Transverse colon (tissue), 4 donors: ENCODE data around the gene ASB10. TPM values are rescaled to one million over a fixed set of nuclear protein-coding genes. Genes with fewer than 3 reads are reported as not detected.

Source experiments
- DNase-seq: peaks from one replicate; pipeline ENCODE4 v3.0.0-alpha.2; 2019
- H3K27ac ChIP-seq, 4 donors: fragments of 200-600 bp; sonication (generic); 2 replicates each; pipeline ENCODE4 v1.5.1; 2016 to 2018; ENCODE audit warnings: inconsistent platforms in 4 of 4
- H3K27me3 ChIP-seq: fragments of 200-600 bp; sonication (generic); 2 replicates; pipeline ENCODE4 v1.5.1; 2017; ENCODE audit warnings: inconsistent platforms
- H3K36me3 ChIP-seq, 4 donors: fragments of 200-600 bp; sonication (generic); 2 replicates each; pipeline ENCODE4 v1.5.1; 2017 to 2019; ENCODE audit warnings: inconsistent platforms in 4 of 4
- H3K4me1 ChIP-seq, 4 donors: fragments of 200-600 bp; sonication (generic); 2 replicates each; pipeline ENCODE4 v1.5.1; 2017 to 2020; ENCODE audit warnings: inconsistent platforms in 4 of 4
- H3K4me3 ChIP-seq, 4 donors: fragments of 200-600 bp; sonication (generic); 1 replicate in 1 of 4; 2 replicates in 3 of 4; pipeline versions ENCODE4 v1.5.1 to v1.6.1; 2017 to 2019; ENCODE audit warnings: inconsistent platforms in 4 of 4
- H3K9me3 ChIP-seq, 2 donors: fragments of 200-600 bp; sonication (generic); 2 replicates each; pipeline ENCODE4 v1.5.1; 2017 to 2019; ENCODE audit warnings: inconsistent platforms in 2 of 2
- CTCF ChIP-seq, 5 experiments: fragments of 200-600 bp in 3 of 5; fragments of 450-650 bp in 2 of 5; sonication (generic) in 3 of 5; IDR thresholded peaks; 1 replicate in 2 of 5; 2 replicates in 3 of 5; pipeline ENCODE4 v1.5.1; 2016 to 2017; ENCODE audit warnings: antibody characterized with exemption in 5 of 5, inconsistent platforms in 3 of 5, mild to moderate bottlenecking in 2 of 5, moderate library complexity in 1 of 5
- EP300 ChIP-seq: sonication (generic); formaldehyde crosslinking; IDR thresholded peaks from one replicate; pipeline ENCODE4 v1.6.1; 2017; ENCODE audit warnings: antibody characterized with exemption, low read depth
- POLR2A ChIP-seq: fragments of 450-650 bp; IDR thresholded peaks from one replicate; pipeline ENCODE4 v1.6.1; 2016; ENCODE audit warnings: antibody characterized with exemption, mild to moderate bottlenecking, moderate library complexity
- POLR2AphosphoS5 ChIP-seq, 3 donors: sonication (generic); formaldehyde crosslinking; IDR thresholded peaks; one replicate each; pipeline ENCODE4 v1.6.1; 2016; ENCODE audit warnings: antibody characterized with exemption in 3 of 3
- WGBS, 2 donors: methylation state at CpG; one replicate each; pipeline ENCODE4 v1.1.5; 2018; ENCODE audit warnings: low coverage in 1 of 2; 5-methylcytosine and 5-hydroxymethylcytosine counted together
- in situ Hi-C, 4 donors: fragments of 200-750 bp; cut with MboI; loops; one replicate each; pipeline versions ENCODE4 v1.15.0 to v1.15.1; 2017; ENCODE audit warnings: low sequenced_read_pairs in 3 of 4, low pct_ligation_motif_present in 1 of 4, low pct_unique_long_range_greater_than_20kb in 1 of 4
- intact Hi-C: fragments of 100-400 bp; cut with DNase I; formaldehyde crosslinking; loops from one replicate; pipeline ENCODE4 v1.15.1; 2023; ENCODE audit warnings: low total_unique reads
- total RNA-seq, 4 donors: library from RNA; depleted of rRNA; stranded (reverse); fragments of >200 nt; gene quantifications; one replicate each; pipeline ENCODE4 v1.1.0, GENCODE V29; 2016

Gene ASB10
- total RNA-seq, 4 donors from 2014 or later, result not detected

- in situ Hi-C loops, result no loop called here
- H3K27ac ChIP-seq, result no peak overlapping the region
- intact Hi-C loops, result no loop called here
- 88 to 91% methylated on average over 7 to 22 of the region's 22 CpGs for WGBS, 2 donors
- no peak for TF ChIP-seq CTCF (IDR thresholded peaks at IDR 0.05)
- peaks cover 0 to 20% (median 9%) of the 10 kb centered on the region in 4 donors for H3K36me3 ChIP-seq
- H3K4me1 ChIP-seq, result no peaks in the 10 kb centered on the region
- no peak overlapping the region for H3K4me3 ChIP-seq
- no peak for DNase-seq
- H3K9me3 ChIP-seq, result no peaks in the 10 kb centered on the region
- H3K27me3 ChIP-seq, result no peaks in the 10 kb centered on the region
Measured at GRCh38 chr7:151137076-151137675, 49.9 kb downstream of the ASB10 start.

GRCh38 chr7:151135866-151136843 is 50.9 kb downstream of the ASB10 start:
- H3K27ac ChIP-seq, result no peak overlapping the region
- in situ Hi-C loops (no loop called here), intact Hi-C loops (no loop called here)
- no peaks in the 10 kb centered on the region for H3K27me3 ChIP-seq
- TF ChIP-seq POLR2A (no peak), CTCF (IDR thresholded peaks at IDR 0.05) (no peak), POLR2AphosphoS5 (IDR thresholded peaks at IDR 0.05) (no peak), EP300 (no peak)
- DNase-seq, result no peak
- H3K4me3 ChIP-seq, result no peak overlapping the region
- 90 to 95% methylated on average over 20 to 33 of the region's 33 CpGs for WGBS, 2 donors
- no peaks in the 10 kb centered on the region for H3K9me3 ChIP-seq
- peaks cover 0 to 20% (median 9%) of the 10 kb centered on the region in 4 donors for H3K36me3 ChIP-seq
- H3K4me1 ChIP-seq, result no peaks in the 10 kb centered on the region

GRCh38 chr7:151135525-151135845 is 51.6 kb downstream of the ASB10 start:
- intact Hi-C loops, result no loop called here
- in situ Hi-C loops, result no loop called here
- no peak overlapping the region for H3K4me3 ChIP-seq
- H3K27me3 ChIP-seq, result no peaks in the 10 kb centered on the region
- no peaks in the 10 kb centered on the region for H3K9me3 ChIP-seq
- no peak overlapping the region for H3K27ac ChIP-seq
- H3K36me3 ChIP-seq, result peaks cover 0 to 20% (median 9%) of the 10 kb centered on the region in 4 donors
- WGBS, 2 donors, result 99% methylated on average over 5 of the region's 5 CpGs; no CpG with 5 or more reads in 1 of the 2 donors
- DNase-seq, result no peak
- no peaks in the 10 kb centered on the region for H3K4me1 ChIP-seq
- TF ChIP-seq CTCF (IDR thresholded peaks at IDR 0.05), result no peak
- TF ChIP-seq EP300, result no peak
- no peak for TF ChIP-seq POLR2A

- TF ChIP-seq POLR2AphosphoS5 (IDR thresholded peaks at IDR 0.05), result no peak
- no peak for TF ChIP-seq POLR2A
- no peak for TF ChIP-seq EP300
- no peak for TF ChIP-seq CTCF (IDR thresholded peaks at IDR 0.05)
- H3K4me1 ChIP-seq, result no peaks in the 10 kb centered on the region
- H3K9me3 ChIP-seq, result no peaks in the 10 kb centered on the region
- H3K27ac ChIP-seq, result no peak overlapping the region
- H3K27me3 ChIP-seq, result no peaks in the 10 kb centered on the region
- 94% methylated on average over 14 of the region's 14 CpGs; no CpG with 5 or more reads in 1 of the 2 donors for WGBS, 2 donors
- H3K4me3 ChIP-seq, result no peak overlapping the region
- in situ Hi-C loops (no loop called here), intact Hi-C loops (no loop called here)
- H3K36me3 ChIP-seq, result peaks cover 0 to 20% (median 9%) of the 10 kb centered on the region in 4 donors
- DNase-seq, result no peak
Measured at GRCh38 chr7:151134743-151135524, 52.1 kb downstream of the ASB10 start.
